Esophagus mucosa (tissue), 1 donor: ENCODE results near the gene EPB41L4B. TPM values are rescaled to one million over a fixed set of nuclear protein-coding genes. Genes with fewer than 3 reads are reported as not detected.

Experiments used
- total RNA-seq: library from RNA; stranded (reverse); gene quantifications from one replicate; pipeline ENCODE4 v1.2.4, GENCODE V29; 2023
- donor health status: DM: yes; HTN: yes; CAD: no.

Gene EPB41L4B
- total RNA-seq, 1 donor from 2014 or later: 1.1 TPM

Other genes with a start within 250 kb of the EPB41L4B start
- 13.8 TPM for gene TMEM245, start 201.1 kb downstream of the EPB41L4B start, total RNA-seq
- gene FRRS1L, start 153.8 kb downstream of the EPB41L4B start, total RNA-seq: not detected
- 11.0 TPM for gene PTPN3, start 177.2 kb upstream of the EPB41L4B start, total RNA-seq